H1 (cell line): Measurements from ENCODE around the gene SH2D4B. TPM values are rescaled to one million over a fixed set of nuclear protein-coding genes. Genes with fewer than 3 reads are reported as not detected.

Experiments
- CTCF ChIA-PET: fragments of 300-600 bp; sonication (Branson Sonifier 250); formaldehyde crosslinking; loops from one replicate; lab custom pipeline; 2021; ENCODE audit not compliant: partially characterized antibody; lab: Charles Lee
- POLR2A ChIA-PET: fragments of 300-600 bp; sonication (Branson Sonifier 250); formaldehyde crosslinking; loops from one replicate; lab custom pipeline; 2021; ENCODE audit warnings: inconsistent platforms; ENCODE audit not compliant: partially characterized antibody; lab: Charles Lee
- DNase-seq, 2 experiments: peaks; one replicate each; pipeline versions ENCODE4 v3.0.0 to v3.0.0-alpha.2; 2010 to 2022; ENCODE audit warnings: low spot score in 2 of 2, low read depth in 1 of 2, mixed read lengths in 1 of 2
- FAIRE-seq: peaks from 2 replicates; lab custom pipeline; 2011; peaks lifted over from hg19 to GRCh38; lab: Jason Lieb, UNC
- H2AFZ ChIP-seq: 2 replicates; pipeline ENCODE4 v1.8.1; 2012; ENCODE audit warnings: low read length, inconsistent platforms
- H2AK5ac ChIP-seq: 2 replicates; pipeline ENCODE4 v1.6.1; 2013; ENCODE audit warnings: low read depth, low read length
- H2BK120ac ChIP-seq: replicated peaks from 2 replicates; pipeline ENCODE3; 2013; ENCODE audit warnings: low read depth, low read length, inconsistent platforms
- H2BK12ac ChIP-seq: 2 replicates; pipeline ENCODE4 v1.6.1; 2013; ENCODE audit warnings: low read depth, low read length
- H2BK15ac ChIP-seq: 2 replicates; pipeline ENCODE4 v1.6.1; 2013; ENCODE audit warnings: low read length
- H2BK20ac ChIP-seq: 2 replicates; pipeline ENCODE4 v1.6.1; 2013; ENCODE audit warnings: low read length
- H2BK5ac ChIP-seq: 2 replicates; pipeline ENCODE4 v1.6.1; 2013; ENCODE audit warnings: low read depth, low read length
- H3K14ac ChIP-seq: 2 replicates; pipeline ENCODE4 v1.6.1; 2013; ENCODE audit warnings: inconsistent platforms; ENCODE audit not compliant: insufficient read length
- H3K18ac ChIP-seq: 2 replicates; pipeline ENCODE4 v1.6.1; 2013; ENCODE audit warnings: low read length; ENCODE audit errors: extremely low read depth
- H3K23ac ChIP-seq: 2 replicates; pipeline ENCODE4 v1.6.1; 2013; ENCODE audit warnings: inconsistent platforms; ENCODE audit not compliant: insufficient read length
- H3K23me2 ChIP-seq: 2 replicates; pipeline ENCODE4 v1.6.1; 2013; ENCODE audit warnings: low read depth, low read length
- H3K27ac ChIP-seq: 2 replicates; pipeline ENCODE4 v1.6.1; 2011; ENCODE audit warnings: low read depth, low read length, inconsistent platforms
- H3K27me3 ChIP-seq, 4 experiments: replicated peaks in 1 of 4; 1 replicate in 1 of 4; 2 replicates in 3 of 4; pipeline versions ENCODE4 v1.6.1 to v1.8.1; 2011 to 2013; ENCODE audit warnings: low read length in 3 of 4, mild to moderate bottlenecking in 3 of 4, inconsistent platforms in 2 of 4, mixed read lengths in 2 of 4, moderate library complexity in 1 of 4; ENCODE audit not compliant: control insufficient read depth in 3 of 4, insufficient read depth in 3 of 4; ENCODE audit errors: extremely low read depth in 1 of 4
- H3K36me3 ChIP-seq, 4 experiments: 2 replicates each; pipeline versions ENCODE4 v1.6.1 to v1.8.1; 2011 to 2013; ENCODE audit warnings: mild to moderate bottlenecking in 4 of 4, low read length in 3 of 4, moderate library complexity in 2 of 4, control low read depth in 1 of 4, inconsistent platforms in 1 of 4; ENCODE audit not compliant: insufficient read depth in 4 of 4, control insufficient read depth in 2 of 4
- H3K4ac ChIP-seq: replicated peaks from 2 replicates; pipeline ENCODE3; 2013; ENCODE audit warnings: low read length, low read depth, mixed read lengths, inconsistent platforms; ENCODE audit not compliant: insufficient read length
- H3K4me1 ChIP-seq, 4 experiments: replicated peaks in 1 of 4; 1 replicate in 1 of 4; 2 replicates in 3 of 4; pipeline versions ENCODE4 v1.6.1 to v1.8.1; 2011 to 2013; ENCODE audit warnings: low read length in 3 of 4, inconsistent platforms in 2 of 4, mixed read lengths in 1 of 4; ENCODE audit not compliant: insufficient read depth in 4 of 4, control insufficient read depth in 3 of 4
- H3K4me2 ChIP-seq, 2 experiments: 2 replicates each; pipeline versions ENCODE4 v1.6.1 to v1.8.1; 2011 to 2013; ENCODE audit warnings: low read depth in 2 of 2, low read length in 2 of 2, control low read depth in 1 of 2, inconsistent platforms in 1 of 2, mild to moderate bottlenecking in 1 of 2; ENCODE audit not compliant: insufficient read depth in 1 of 2
- H3K4me3 ChIP-seq, 4 experiments: fragments of 200-600, 300-600 bp in 1 of 4; sonication (generic), shearing (Covaris generic), sonication (Bioruptor Twin) in 1 of 4; 2 replicates each; pipeline versions ENCODE4 v1.5.1 to v1.8.1; 2011 to 2016; ENCODE audit warnings: low read length in 4 of 4, low read depth in 3 of 4, control low read depth in 2 of 4, inconsistent platforms in 2 of 4, mild to moderate bottlenecking in 2 of 4, mixed read lengths in 1 of 4, moderate library complexity in 1 of 4; ENCODE audit not compliant: insufficient read depth in 2 of 4; ENCODE audit errors: extremely low read depth in 1 of 4
- H3K56ac ChIP-seq: replicated peaks from 2 replicates; pipeline ENCODE3; 2013; ENCODE audit warnings: low read depth, mild to moderate bottlenecking, mixed read lengths, low read length, inconsistent platforms; ENCODE audit not compliant: insufficient read length
- H3K79me1 ChIP-seq: 2 replicates; pipeline ENCODE4 v1.6.1; 2013; ENCODE audit warnings: low read depth, low read length, control low read depth
- H3K79me2 ChIP-seq, 2 experiments: 2 replicates each; pipeline versions ENCODE4 v1.6.1 to v1.8.1; 2012 to 2013; ENCODE audit warnings: low read length in 2 of 2, mild to moderate bottlenecking in 2 of 2, inconsistent platforms in 1 of 2; ENCODE audit not compliant: insufficient read depth in 2 of 2, control insufficient read depth in 1 of 2
- H3K9ac ChIP-seq, 4 experiments: replicated peaks in 1 of 4; 1 replicate in 1 of 4; 2 replicates in 3 of 4; pipeline versions ENCODE4 v1.6.1 to v1.8.1; 2011 to 2013; ENCODE audit warnings: low read depth in 3 of 4, low read length in 3 of 4, control low read depth in 2 of 4, mild to moderate bottlenecking in 2 of 4, moderate library complexity in 2 of 4, inconsistent platforms in 1 of 4; ENCODE audit errors: extremely low read depth in 1 of 4
- H3K9me3 ChIP-seq, 2 experiments: 2 replicates each; pipeline versions ENCODE4 v1.6.1 to v1.8.1; 2012 to 2013; ENCODE audit warnings: mild to moderate bottlenecking in 2 of 2, moderate library complexity in 2 of 2, control low read depth in 1 of 2, inconsistent platforms in 1 of 2, low read depth in 1 of 2, low read length in 1 of 2, mixed read lengths in 1 of 2; ENCODE audit not compliant: insufficient read depth in 2 of 2
- H4K20me1 ChIP-seq, 2 experiments: replicated peaks in 1 of 2; 2 replicates each; pipeline versions ENCODE3 to v1.8.1; 2011 to 2013; ENCODE audit warnings: inconsistent platforms in 2 of 2, low read length in 2 of 2, mild to moderate bottlenecking in 1 of 2; ENCODE audit not compliant: insufficient read depth in 2 of 2, control insufficient read depth in 1 of 2
- H4K5ac ChIP-seq: 2 replicates; pipeline ENCODE4 v1.6.1; 2013; ENCODE audit warnings: low read length, low read depth, mixed read lengths, inconsistent platforms; ENCODE audit not compliant: insufficient read length
- H4K8ac ChIP-seq: 2 replicates; pipeline ENCODE4 v1.8.0; 2013; ENCODE audit warnings: mild to moderate bottlenecking, moderate library complexity, low read length, inconsistent platforms; ENCODE audit not compliant: insufficient read depth; ENCODE audit errors: extremely low read depth
- H4K91ac ChIP-seq: replicated peaks from 2 replicates; pipeline ENCODE3; 2013; ENCODE audit warnings: low read length, mixed read lengths, inconsistent platforms; ENCODE audit not compliant: insufficient read length
- ASH2L ChIP-seq: fragments of 200-600, 300-600 bp; sonication (generic); IDR thresholded peaks from one replicate; pipeline ENCODE4 v1.7.1; 2017; ENCODE audit warnings: low read length
- JUN ChIP-seq: IDR thresholded peaks from 2 replicates; pipeline ENCODE4 v1.6.1; 2011; ENCODE audit warnings: low read depth, mild to moderate bottlenecking, improper control_type of control experiment, low read length
- RFX5 ChIP-seq: IDR thresholded peaks from 2 replicates; pipeline ENCODE4 v1.6.1; 2011; ENCODE audit warnings: low read depth, low read length, improper control_type of control experiment, borderline replicate concordance
- SP1 ChIP-seq: IDR thresholded peaks from 2 replicates; pipeline ENCODE4 v1.6.1; 2011; ENCODE audit warnings: low read depth, low read length
- ZNF274 ChIP-seq: IDR thresholded peaks from 2 replicates; pipeline ENCODE4 v1.7.0; 2012; ENCODE audit warnings: low read length, borderline replicate concordance; ENCODE audit errors: extremely low read depth
- WGBS, 2 experiments: shearing (Covaris generic) in 1 of 2; methylation state at CpG; one replicate each; pipeline versions ENCODE4 v1.1.6 to v1.1.7; 2013 to 2015; ENCODE audit warnings: low lambda C conversion rate in 2 of 2, mixed read lengths in 2 of 2, inconsistent platforms in 1 of 2, low coverage in 1 of 2, missing lambda C conversion rate in 1 of 2; ENCODE audit not compliant: insufficient replicate concordance in 2 of 2, insufficient coverage in 1 of 2, insufficient read length in 1 of 2; ENCODE audit errors: extremely low coverage in 1 of 2, missing lambda C conversion rate in 1 of 2; 5-methylcytosine and 5-hydroxymethylcytosine counted together
- polyA plus RNA-seq, 7 experiments: library from polyadenylated mRNA; depleted of rRNA in 3 of 7; stranded (reverse) in 5 of 7; unstranded in 2 of 7; fragments of >200 nt in 5 of 7; fragments of 200-250 nt in 2 of 7; gene quantifications; 1 replicate in 5 of 7; 2 replicates in 1 of 7; 4 replicates in 1 of 7; pipeline versions ENCODE4 v1.2.1 to v1.2.3, GENCODE V29; 2011 to 2013; ENCODE audit warnings: missing spikeins in 2 of 7, mixed read lengths in 2 of 7
- total RNA-seq: library from RNA; stranded (reverse); fragmentation: NEBNext Ultra II Directional; extraction: Animal tissue kit (Norgen Biotek cat#: 25700); gene quantifications from 2 replicates; pipeline ENCODE4 v1.2.1, GENCODE V29; 2021

SH2D4B gene
- total and polyA plus RNA-seq, 2 of the 8 experiments (the other 6 are each of a cell fraction or from before 2014, with no cell fraction given), result 0.06 to 0.13 TPM

- FAIRE-seq (no peak), DNase-seq (no peak)
- Histone ChIP-seq H4K5ac (no peak overlapping the region), H3K9ac (no peak overlapping the region), H4K8ac (no peak overlapping the region), H3K79me1 (no peaks in the 10 kb centered on the region), H3K18ac (no peak overlapping the region), H3K4me3 (no peak overlapping the region), H3K4ac (no peak overlapping the region), H4K20me1 (no peaks in the 10 kb centered on the region), H3K14ac (no peak overlapping the region), H3K23me2 (peaks cover 21% of the 10 kb centered on the region; the same call in 1 of the 2 replicates), H3K4me1 (no peaks in the 10 kb centered on the region), H3K36me3 (no peaks in the 10 kb centered on the region), H3K56ac (peak overlapping the region; percentile 72), H3K4me2 (no peak overlapping the region), H3K9me3 (peaks cover 15 to 18% of the 10 kb centered on the region in 2 experiments; a peak in 3 of 4 replicates), H2AFZ (no peak overlapping the region), H2BK120ac (no peak overlapping the region), H2BK5ac (no peak overlapping the region), H3K79me2 (peaks cover 0 to 4% of the 10 kb centered on the region in 2 experiments; a peak in 1 of 4 replicates), H3K27me3 (no peaks in the 10 kb centered on the region), H4K91ac (no peak overlapping the region), H2AK5ac (no peak overlapping the region), H3K27ac (no peak overlapping the region), H3K23ac (no peak overlapping the region), H2BK20ac (no peak overlapping the region), H2BK12ac (no peak overlapping the region), H2BK15ac (no peak overlapping the region)
- POLR2A ChIA-PET, result no interaction called here
- TF ChIP-seq ASH2L (no peak), ZNF274 (peak; percentile 61; the same call in 1 of the 2 replicates), SP1 (no peak), RFX5 (no peak), JUN (no peak)
- CTCF ChIA-PET, result no interaction called here
- 83% methylated on average over 1 of the region's 1 CpG; no CpG with 5 or more reads in 1 of the 2 experiments for WGBS, 2 experiments
These were observed 118.2 kb downstream of the SH2D4B start for GRCh38 chr10:80655898-80656297.
